Measurements from ENCODE around the gene STEAP1.
"Not testable (repeated sequence)": the region's sequence is repeated elsewhere in the genome, so short reads cannot be mapped to it uniquely, and the experiment has no call there.

STEAP1 gene

DNA sequence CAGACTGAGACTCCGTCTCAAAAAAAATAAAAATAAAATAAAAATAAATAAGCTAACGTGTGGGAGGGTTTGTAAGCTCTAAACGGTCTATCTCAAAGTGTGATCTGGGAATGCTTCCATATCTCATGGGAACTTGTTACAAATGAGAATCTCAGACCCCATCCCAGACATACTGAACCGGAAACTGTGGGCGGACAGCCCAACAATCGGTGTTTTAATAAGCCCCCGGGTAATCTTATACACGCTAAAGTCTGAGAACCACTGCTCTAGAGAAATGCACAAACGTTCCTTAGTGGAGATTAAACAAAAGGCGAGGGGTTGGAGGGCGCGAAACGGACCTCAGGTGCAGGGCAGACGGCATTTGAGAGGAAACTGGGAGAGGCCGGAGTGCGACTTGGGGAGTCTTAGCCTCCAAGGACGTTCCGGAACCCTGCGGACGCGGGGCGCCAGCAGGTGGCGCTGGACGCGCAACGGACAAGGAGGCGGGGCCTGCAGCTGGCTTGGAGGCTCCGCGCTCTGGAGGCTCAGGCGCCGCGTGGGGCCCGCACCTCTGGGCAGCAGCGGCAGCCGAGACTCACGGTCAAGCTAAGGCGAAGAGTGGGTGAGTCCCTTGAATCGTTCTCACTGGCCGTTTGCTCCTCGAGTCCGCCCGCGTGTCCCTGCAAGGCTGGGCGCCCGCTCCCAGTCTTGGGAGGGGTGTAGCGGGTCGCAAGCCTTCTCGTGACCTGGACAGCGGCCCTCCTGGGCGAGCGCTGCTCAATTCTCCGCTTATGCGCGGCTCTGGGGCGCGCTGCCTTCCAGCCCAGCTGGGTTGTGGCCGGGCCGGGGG, at the start of gene STEAP1:
STEAP1 (plus strand) TSS at position 527 of the 829 bp plus-strand sequence. CDS start 5,320 bp downstream, outside the sequence.
- DNase-seq (ENCODE audit: low spot score): peak; percentile 71

DNA sequence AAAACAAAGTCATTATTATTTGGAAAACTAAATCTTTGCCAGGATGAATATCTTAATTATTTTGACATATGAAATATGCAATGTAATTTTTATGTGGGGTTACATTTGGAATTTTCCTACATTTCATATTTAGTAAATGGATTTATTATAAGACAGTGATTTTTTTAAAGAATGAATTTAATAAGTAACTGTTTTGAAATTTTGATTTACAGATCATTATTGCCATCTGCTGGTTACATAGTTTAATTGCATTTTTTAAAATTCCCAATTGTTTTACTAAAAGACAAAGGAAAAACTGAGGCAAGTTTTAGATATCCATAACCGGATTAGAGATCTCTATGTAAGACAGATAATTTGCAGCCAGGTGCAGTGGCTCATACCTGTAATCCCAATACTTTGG, 39.3 kb upstream of the STEAP1 start:
- DNase-seq (ENCODE audit: low spot score): not testable (repeated sequence)

DNA sequence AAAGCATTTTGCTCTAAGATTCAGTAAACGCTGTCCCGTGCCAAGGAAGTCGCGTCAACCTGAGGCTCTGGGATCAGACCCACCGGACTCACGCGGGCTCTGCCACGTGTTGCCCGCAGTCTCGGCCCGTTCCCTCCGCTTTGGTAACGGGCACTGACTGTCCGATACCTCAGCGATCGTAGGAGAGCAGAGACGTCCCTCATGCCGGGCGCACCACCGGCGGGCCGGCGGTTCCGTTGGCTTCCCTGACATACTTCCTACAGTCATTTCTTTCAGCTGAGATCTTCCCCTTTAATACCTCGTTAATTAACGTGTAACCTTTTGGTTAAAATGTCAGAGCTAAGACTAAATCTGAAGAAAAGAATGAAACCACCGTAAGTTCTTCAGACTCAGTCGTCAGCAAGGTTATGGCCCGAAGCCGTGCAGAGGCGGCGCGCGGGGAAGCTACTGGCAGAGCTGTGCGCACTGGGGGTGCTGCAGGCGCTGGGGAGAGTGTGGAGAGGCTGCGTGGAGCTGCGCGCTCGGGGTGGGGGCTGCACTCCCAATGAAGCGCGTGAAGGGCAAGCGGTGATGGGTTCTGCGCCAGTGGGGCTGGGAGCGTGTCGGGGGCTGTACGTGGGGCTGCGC, 35.6 kb upstream of the STEAP1 start:
- DNase-seq (ENCODE audit: low spot score): not testable (repeated sequence)

DNA sequence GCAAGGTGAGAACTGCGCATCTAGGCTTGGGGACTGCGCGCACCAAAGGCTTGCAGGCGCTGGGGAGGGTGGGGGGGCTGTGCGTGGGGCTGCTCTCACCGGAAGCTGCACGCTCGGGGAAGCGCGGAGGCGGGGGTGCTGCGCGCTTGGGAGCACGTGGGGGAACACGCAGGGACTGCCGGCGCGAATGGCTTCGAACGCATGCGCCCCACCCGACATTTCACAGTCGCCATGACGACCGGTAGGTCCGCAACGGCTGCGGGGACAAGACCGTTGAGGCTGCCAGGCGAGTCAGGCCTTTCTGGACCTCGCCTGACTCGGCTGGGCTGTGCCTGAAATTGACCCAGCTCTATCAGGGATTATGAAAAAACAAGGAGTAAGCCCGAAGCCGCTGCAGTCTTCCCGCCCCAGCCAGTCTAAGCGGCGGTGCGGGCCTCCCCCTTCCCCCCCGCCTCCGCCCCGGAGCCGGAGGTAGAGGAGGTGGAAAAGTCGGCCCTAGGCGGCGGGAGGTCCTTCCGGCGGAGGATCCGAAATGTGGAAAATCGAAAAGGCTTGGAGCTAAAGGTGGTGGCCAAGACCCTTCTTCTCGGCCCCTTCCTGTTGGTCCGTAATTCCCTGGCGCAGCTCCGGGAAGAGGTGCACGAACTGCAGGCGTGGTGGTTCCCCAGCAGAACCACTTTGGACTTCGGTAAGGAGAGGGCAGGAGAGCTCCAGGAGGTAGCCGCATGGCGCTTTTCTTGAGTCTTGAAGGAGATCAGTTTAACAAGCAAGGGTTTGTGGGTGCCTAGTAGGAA, 34.9 kb upstream of the STEAP1 start:
- DNase-seq (ENCODE audit: low spot score): no peak

DNA sequence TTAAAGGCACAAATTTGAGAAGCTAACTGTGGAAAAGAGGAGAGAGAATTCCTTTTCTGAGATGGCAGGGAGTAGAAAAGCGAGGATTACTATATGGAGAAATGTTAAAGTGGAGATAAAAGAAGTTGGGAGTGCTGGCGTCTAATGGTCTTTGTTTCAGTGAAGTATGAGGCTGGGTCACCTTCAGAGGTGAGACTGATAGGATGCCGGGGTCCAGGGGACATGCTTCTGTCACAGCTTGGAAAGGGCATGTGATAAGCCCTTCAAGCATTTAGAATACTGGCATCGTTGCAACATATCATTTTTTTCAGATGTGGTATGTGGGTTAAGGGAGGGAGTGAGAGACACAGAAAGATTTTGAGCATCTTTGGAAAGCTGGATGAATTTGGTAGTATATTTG, 34.1 kb upstream of the STEAP1 start:
- DNase-seq (ENCODE audit: low spot score): not testable (repeated sequence)

DNA sequence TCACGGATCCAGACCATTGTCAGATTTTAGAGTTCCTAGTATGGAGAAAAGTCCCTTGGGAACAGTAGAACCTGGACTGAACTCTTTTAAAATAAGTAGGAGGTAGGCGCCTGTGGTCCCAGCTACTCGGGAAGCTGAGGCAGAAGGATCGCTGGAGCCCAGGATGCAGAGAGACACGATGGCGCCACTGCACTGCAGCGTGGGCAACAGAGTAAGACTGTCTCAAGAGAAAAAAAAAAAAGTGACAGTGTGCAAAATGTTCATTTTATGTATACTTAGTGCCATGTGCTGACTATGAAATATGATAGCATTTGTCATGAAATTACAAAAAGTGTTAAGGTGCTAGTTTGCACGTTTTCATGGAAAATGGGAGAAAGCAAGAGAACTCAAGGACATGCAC, 22.5 kb upstream of the STEAP1 start:
- DNase-seq (ENCODE audit: low spot score): not testable (repeated sequence)

DNA sequence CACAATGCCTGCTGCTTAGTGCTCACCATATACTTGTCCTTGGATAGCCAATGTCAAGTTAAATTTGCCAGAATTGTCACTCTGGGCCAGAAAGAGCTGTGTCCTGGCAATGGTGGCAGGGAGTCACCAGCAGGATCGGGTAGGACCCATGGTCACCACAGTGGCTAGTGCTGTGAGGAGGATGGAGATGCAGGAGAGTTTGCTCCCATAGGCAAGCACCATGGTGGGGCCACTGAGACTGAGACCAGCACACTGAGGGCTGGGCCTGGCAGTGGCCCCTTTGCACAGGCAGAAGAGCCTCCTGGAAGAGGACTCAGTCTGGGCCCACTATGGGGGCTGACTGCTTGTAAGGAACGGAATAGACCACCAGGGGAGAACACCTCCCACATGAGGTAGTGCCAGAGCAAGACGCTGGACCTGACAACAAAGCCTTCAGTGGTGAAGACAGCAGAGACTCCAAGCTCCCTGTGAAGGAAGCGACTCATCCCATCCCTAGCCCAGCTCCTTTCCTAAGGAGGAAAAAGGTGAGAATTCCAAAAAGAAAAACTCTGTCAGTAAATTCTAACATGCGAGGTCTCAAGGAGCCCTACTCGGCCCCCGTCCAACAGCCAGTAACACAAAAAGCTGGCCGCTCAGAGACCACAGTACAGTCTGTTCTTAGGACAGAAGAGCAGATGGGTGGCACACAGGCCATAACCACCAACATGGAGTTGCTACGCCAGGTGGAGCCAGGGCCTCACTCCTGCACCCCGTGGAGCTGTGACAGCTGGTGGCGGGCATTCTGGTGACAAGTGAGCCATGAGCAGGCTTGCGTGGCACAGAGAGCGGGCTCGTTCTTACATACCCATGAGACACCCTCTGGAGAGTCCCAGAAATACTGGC, 6.9 kb upstream of the STEAP1 start:
- DNase-seq (ENCODE audit: low spot score): not testable (repeated sequence)

DNA sequence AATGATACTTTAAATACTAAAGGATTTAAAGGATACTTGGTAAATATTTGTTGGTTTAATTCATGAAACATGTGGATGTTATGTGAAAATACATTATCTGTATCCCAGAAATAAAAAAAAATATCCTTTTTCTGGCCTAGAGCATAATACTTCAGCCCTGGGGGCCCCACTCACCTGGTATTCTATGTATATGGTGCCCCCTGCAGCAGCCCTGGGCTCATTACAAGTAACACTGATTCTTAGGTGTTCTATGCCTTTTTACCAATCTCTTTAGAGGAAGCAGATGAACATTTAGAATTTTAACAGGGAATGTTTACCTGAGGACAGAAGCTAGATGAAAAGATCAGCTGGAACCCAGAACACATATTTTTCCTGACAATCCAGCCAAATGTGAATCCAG, 4.8 kb upstream of the STEAP1 start:
- DNase-seq (ENCODE audit: low spot score): not testable (repeated sequence)

DNA sequence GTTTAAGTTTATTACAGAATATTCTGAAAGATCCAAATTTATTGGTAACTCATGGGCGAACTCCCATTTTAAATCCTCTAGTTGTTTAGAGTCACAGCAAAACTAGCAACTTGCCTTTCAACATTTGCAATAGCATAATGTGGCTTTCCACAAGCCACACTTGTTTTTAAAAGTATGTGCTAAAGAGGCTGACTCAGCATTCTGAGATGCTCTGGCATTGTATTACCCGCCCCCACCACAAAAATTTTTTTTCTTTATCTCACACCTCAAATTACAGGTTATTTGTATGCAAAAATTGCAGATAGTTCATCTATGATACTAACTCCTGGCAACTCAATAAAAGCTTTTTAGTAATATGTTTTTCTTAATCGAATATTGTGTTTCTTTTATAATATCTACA, 2.4 kb upstream of the STEAP1 start:
- not testable (repeated sequence) for DNase-seq (ENCODE audit: low spot score)

DNA sequence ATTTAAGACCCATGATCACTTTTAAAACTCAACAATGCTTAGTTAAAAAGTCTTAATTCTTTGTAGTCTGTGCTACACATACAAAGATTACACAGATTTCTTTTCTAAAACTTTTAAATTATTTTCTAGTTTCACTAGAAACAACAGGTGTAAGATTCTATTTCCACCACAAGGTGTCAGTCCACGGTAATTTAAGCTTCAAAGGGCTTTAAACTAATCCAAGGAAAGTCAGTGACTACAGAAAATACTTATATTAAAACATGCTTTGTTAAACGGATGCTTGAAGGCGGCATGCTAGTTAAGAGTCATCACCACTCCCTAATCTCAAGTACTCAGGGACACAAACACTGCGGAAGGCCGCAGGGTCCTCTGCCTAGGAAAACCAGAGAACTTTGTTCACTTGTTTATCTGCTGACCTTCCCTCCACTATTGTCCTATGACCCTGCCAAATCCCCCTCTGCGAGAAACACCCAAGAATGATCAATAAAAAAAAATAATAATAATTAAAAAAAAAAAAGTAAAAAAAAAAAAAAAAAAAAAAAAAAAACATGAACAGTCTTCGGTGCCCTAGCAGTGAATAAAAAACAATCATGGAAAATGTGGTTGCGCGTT, 1.5 kb upstream of the STEAP1 start:
- peak; percentile 32 for DNase-seq (ENCODE audit: low spot score)

DNA sequence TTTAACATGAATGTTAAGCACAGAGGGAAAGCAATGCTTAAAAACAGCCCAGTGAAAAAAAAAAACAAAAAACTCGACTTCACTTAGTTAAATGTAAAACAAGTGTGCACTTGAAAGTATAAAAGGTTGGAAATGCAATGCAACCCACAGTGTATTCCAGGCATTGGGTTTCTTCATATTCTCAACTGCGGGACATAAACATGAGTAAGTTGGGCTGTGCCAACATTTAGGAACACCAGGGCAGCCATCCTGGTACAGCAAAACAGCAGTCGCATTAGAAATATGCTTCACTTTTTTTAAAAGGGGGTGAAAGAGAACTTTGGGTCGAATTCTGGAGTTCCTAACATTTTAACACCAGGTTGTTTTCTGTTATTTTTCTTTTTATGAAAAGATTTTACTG, 937 bp downstream of the STEAP1 start:
- no peak for DNase-seq (ENCODE audit: low spot score)

DNA sequence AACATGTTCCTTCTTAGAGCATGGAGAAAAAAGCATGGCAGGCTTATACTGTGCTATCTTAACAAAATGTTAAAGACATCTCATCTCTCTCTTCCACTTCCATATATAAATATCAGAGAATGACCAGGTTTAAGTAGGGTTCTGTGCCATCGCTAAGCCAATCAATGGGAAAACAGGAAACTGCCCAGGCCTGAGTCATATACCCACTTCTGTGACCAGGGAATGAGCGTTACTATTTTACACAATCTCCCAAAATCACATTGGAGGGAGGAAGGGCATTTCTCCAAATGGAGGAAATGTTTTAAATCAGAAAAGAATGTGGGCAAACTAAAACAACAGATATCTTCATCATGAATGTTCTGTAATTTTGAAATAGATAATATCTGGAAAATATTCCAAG, 3.1 kb downstream of the STEAP1 start:
- peak; percentile 32 for DNase-seq (ENCODE audit: low spot score)

DNA sequence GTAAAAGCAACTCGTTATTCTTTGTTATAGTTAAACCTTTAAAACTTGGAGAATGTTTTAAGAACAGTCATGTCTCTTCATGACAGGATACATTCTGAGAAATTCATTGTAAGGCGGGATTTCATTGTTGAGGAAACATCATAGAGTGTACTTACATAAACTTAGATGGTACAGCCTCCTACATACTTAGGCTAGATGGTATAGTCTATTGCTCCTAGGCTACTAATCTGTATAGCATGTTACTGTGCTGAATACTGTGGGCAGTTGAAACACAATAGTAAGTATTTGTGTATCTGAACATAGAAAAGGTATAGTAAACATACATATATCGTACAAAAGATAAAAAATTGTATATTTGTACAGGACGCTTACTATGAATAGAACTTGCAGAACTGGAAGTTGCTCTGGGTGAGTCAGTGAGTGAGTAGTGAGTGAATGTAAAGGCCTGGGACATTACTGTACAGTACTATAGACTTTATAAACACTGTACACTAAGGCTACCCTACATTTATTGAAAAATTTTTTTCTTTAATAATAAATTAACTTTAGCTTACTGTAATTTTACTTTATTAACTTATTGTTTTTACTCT, 3.6 kb downstream of the STEAP1 start:
- not testable (repeated sequence) for DNase-seq (ENCODE audit: low spot score)

DNA sequence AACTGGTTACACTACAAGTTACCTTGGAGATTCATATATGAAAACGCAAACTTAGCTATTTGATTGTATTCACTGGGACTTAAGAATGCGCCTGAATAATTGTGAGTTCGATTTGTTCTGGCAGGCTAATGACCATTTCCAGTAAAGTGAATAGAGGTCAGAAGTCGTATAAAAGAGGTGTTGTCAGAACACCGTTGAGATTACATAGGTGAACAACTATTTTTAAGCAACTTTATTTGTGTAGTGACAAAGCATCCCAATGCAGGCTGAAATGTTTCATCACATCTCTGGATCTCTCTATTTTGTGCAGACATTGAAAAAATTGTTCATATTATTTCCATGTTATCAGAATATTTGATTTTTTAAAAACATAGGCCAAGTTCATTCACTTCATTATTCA, 9.3 kb downstream of the STEAP1 start:
- DNase-seq (ENCODE audit: low spot score): no peak

DNA sequence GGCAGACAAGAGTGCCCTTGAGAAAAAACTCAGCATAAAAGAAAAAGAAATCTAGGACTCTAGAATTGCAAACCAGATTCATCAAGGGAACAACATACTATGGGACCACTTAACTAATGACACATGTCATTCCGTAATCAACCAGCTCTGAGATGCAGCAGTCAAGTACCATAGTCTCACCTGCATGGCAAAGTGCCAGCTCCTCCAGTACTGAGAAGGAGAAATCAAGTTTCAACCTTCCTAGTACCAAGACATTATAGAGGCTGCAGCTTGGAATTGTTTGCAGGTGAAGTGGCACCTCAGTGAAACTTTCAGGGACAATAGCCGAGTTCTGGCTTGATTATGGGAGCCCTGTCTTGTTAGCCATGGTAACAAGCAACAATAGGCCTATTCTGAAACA, 11.5 kb downstream of the STEAP1 start:
- DNase-seq (ENCODE audit: low spot score): no peak

DNA sequence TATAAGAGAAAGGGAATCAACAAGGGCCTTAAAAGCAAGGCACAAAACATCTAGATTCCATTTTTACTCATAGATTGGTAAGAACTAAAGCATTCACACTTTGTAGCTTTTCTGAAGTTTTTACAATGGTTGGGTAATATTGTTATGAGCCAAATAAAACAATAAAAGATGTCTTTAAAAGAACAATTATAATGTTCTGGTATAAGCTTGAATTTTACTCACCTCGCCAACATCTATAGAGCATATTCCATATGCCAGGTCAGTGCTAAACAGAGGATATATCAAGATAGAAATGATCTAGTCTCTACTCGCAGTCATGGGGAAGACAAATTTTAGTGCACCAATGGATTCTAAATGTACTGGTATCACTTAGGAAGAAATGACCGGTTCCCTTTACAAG, 11.9 kb downstream of the STEAP1 start:
- no peak for DNase-seq (ENCODE audit: low spot score)

DNA sequence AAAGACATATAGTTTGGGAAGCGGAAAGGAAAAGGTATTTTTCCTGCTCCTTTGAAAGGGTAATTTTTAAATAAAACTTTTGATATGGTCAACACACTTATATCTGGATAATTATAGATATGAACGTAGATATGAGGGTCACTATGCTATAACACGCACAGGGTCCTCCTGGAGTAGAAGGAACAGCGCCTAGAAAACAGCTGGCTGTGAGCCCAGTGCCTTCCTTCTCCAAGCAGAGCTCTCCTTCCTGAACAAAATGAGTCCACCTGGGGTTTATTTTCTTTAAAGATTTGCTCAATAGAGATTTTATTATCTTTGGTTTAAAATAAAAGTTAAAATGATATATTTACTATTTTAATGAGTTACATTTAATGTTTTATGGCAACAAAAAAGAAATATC, 13.1 kb downstream of the STEAP1 start:
- DNase-seq (ENCODE audit: low spot score): no peak

DNA sequence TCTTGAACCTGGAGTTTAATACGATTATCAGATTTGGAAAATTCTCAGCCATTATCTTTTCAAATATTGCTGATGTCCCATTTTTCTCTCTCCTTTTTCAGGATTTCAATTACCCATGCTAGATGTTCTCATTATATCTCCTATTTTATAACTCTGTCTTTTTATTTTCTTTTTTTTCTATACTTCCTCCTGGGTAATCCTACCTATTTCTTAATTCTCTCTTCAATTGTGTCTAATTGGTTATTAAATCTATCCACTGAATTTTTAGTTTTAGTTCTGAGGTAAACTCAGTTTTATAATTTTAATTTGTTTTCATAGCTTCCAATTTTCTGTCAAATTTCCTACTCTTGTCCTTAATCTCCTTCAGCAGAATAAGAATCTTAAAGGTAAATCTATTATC, 15.6 kb downstream of the STEAP1 start:
- no peak for DNase-seq (ENCODE audit: low spot score)

DNA sequence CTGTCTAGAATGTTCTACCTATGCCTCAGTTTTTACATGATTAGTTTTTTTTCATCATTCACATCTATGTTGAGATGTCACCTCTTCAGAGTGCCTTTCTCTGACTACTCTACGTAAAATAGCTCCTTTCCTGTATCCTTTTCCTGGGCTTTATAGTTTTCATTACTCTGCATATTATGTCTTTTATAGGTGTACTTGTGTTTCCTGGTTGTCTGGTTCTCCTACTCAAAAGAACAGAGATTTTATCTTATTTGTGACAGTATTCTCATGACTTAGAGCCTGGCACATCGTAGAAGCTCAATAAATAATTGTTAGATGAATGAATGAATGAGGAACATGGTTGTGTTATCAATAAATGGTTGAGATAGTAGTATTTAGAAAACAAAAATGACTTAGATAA, 17.9 kb downstream of the STEAP1 start:
- no peak for DNase-seq (ENCODE audit: low spot score)

DNA sequence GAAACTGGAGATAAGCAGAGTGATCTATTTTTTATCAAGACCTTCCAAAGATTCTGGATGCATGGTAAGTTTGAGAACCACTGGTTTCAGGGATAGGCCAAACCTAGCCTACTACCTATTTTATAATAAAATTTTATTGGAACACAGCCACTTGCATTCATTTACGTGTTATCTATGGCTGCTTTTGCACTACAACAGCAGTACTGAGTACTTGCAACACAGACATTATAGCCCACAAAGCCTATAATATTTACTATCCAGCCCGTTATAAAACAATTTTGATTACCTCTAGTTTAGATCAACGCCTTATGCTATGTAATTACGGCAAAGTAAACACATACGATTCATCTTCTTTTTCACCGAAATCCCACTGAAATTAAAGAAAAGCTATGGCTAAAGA, 18.4 kb downstream of the STEAP1 start:
- no peak for DNase-seq (ENCODE audit: low spot score)
